NCI-H2081 treated with DMSO at 0.1 percent for 48 hours (cell line): ENCODE data around the gene RBM28.

Experiments used
- DNase-seq: peaks from one replicate; lab custom pipeline; 2025; lab: John Stamatoyannopoulos, UW

RBM28 gene

DNA sequence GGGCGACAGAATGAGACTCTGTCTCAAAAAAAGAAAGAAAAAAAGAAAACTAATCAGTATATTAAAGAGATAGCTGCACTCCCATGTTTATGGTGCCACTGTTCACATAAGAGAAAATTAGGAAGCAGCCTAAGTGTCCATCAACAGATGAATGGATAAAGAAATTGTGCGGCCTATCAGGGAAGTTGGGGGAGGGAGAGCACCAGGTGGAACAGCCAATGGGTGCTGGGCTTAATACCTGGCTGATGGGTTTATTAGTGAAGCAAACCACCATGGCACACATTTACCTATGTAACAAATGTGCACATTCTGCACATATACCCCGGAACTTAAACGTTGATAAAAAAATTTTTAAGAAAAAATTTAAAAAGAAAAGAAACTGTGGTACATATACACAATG is 26.8 kb upstream of the RBM28 start:
- DNase-seq: no peak

DNA sequence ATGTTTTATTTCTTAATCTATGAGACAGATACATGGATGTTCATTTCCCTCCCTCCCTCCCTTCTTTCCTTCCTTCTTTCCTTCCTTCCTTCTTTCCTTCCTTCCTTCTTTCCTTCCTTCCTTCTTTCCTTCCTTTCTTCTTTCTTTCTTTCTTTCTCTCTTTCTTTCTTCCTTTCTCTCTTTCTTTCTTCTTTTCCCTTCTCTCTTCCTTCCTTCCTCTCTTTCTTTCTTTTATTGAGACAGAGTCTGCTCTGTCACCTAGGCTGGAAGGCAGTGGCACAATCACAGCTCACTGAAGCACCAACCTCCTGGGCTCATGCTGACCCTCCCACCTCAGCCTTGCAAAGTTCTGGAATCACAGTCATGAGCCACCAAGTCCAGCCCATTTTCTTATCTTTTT is 23.3 kb upstream of the RBM28 start:
- DNase-seq: no peak

DNA sequence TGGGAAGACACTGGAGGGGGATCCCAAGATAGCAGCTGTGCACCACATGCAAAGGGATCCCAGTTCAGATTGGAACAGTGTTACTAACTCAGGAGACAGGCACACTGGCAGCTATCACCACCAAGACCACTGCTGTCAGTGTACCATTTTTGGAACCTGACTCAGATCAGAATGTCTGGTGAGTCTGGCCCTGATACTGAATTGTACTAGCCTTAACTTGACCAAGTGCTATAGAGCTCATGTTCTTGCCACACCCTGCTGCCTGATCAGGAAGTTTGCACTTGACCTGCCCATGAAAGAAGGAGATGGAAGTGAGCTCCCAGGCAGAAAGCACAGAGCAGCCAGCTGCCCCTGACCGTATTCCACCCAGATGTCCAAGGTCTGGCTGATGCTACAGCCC is 22.6 kb upstream of the RBM28 start:
- DNase-seq: no peak

DNA sequence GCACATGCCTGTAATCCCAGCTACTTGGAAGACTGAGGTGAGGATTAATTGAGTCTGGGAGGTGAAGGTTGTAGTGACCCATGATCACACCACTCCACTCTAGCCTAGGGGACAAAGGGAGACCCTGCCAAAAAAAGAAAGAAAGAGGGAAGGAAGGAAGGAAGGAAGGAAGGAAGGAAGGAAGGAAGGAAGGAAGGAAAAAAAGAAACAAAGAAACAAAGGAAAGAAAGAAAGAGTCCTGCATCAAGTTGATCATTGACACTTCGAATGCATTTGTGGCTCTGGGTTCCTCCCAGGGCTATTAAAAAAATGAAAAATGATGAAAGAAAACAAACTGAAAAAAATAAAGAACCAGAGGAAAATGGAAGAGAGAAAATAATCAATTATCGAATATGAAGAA is 21.7 kb upstream of the RBM28 start:
- no peak for DNase-seq

DNA sequence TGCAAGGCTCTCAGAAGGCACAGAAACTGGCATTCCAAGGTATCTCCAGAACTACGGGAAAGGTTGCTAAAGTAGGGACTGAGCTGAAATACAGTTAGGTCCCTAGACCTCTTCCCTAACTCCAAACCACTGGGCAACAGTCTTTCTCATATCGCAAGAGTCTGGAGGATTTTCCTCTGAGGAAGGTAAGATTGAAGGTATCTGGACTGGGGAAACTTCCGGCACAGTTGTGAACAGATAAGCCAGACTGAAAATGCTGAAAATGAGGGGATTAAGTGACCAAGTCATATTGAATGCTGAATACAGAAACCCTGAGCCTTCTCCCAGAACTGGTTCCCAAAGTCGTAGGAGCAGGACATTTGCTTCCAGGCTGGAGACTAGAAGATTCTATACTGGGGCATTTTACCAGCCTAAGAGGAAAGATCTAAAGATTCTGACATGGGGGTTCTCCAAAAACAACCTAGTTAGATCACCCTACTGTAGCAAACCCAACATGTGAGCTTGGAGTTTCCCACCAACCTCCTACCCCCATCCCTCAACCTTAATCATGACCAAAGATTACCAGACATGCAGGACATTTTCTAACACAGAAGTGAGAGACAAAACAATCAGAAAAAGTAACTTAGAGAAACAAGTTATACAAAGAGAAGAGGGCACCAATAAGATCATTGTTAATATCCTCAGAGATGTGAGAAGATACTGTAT is 20.6 kb upstream of the RBM28 start:
- DNase-seq: no peak

DNA sequence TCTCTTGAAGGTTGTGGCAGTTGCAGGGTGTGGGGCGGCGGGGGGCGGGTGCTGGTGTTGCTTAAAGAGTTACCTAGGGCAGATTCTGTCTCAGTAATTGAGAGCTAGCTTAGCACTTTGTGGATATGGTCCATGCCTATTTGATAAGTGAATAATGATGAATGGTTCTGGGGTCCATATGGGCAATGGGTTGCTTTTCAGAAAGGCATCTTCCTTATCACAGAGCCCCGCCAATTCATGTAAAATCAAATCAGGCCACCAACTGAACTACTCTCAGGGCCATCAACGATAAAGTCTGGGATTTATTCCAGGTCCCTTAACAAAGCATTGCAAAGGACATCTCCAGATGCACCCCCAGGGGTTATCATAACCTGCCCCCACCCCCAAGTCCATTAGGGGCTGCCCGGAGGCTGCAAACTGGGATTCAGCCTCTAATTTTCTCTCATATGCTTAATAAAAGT is 19.6 kb upstream of the RBM28 start:
- DNase-seq: no peak

DNA sequence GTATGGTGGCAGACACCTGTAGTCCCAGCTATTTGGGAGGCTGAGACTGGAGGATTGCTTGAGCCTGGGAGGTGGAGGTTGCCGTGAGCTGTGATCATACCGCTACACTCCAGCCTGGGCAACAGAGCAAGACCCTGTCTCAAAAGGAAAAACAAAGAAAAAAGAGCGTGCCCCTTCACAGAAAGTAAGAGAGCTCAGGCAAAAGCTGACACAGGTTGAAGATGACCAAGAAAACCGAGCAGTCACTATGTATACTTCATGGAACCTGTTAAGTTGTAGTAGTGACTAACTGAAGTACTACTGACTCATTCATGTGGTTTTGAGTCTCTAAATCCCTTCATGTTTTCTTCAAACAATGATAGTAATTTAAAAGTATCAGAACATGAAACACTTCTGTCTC is 19.0 kb upstream of the RBM28 start:
- no peak for DNase-seq

DNA sequence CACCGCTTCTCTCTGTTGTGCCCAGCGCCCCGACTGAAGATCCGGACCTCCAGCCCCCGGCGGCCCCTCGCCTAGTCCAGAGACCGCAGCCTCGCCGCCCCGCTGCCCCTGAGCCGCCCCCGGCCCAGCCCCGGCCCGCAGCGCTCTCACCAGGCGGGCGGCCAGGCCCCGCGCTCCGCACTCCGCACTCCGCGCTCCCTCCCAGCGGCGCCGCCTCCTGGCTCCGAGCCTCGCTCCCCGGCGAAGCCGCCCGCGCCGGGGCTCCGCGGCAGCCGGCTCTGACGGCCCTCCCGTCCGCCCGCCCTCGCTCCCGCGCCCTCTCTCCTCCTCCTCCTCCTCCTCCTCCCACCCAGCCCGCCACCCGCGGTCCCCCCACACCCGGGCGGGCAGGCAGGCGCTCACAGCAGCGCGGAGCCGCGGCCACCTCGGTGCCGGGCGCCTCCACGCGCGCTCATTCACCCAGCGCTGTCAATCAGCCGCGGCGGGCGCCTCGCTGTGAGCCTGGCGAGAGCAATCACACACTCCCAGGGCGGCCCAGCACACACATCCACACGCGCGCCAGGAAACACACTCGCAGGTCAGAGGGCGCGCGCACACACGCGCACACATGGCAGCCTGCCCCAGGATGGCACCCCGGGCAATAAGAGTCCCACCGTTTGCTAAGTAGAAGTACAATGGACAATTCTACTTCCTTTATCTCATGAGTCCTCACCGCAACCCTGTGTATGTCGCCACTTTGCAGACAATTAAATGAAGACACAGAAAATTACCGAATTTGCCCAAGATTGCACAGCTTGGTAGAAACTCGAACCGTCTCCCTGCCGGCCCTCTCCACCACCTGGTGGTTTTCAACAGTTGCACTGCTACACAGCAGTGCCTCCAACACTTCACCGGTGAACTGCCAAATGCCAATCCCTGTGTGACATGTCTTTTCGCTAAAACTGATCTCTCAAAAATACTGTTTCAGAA is 18.0 kb upstream of the RBM28 start, which contains the start of gene PRRT4:
TSS of gene PRRT4 (minus strand) at position 280 of the 969 bp plus-strand sequence.
- DNase-seq: no peak

DNA sequence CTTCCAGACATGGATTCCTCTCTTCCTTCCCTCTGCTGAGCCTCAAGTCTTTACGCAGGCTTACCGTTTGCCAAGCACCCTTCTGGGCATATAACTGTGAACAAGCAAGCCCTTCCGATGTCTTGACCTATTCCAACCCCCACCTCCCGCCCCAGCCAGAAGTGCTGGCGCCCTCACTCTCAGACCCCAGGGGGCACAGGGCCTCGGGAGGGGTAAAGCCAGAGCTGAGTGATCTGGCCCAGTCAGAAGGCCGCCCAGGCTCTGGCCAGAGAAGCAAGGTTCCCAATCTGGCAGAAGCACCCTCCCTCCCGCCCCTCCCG is 16.6 kb upstream of the RBM28 start:
- DNase-seq: no peak

DNA sequence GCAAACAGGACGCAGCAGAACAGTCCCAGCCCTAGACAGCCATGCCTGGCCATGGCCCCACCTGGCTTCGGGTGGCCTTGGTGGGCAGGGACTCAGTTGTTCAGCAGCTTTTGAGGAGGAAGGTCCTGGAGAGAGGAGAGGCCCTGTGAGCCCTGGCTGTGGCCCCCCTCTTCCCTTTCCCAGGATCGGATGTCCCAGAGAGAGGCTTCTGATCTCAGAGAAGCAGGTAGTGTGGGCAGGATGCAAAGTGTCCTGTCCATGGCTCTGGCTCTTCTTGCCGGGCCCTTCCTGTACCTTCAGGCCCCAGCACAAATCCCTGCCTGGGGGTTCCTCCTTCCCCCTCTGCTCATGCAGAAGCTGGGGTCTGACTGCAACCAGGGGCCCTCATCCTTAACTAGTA is 16.2 kb upstream of the RBM28 start:
- DNase-seq: no peak

DNA sequence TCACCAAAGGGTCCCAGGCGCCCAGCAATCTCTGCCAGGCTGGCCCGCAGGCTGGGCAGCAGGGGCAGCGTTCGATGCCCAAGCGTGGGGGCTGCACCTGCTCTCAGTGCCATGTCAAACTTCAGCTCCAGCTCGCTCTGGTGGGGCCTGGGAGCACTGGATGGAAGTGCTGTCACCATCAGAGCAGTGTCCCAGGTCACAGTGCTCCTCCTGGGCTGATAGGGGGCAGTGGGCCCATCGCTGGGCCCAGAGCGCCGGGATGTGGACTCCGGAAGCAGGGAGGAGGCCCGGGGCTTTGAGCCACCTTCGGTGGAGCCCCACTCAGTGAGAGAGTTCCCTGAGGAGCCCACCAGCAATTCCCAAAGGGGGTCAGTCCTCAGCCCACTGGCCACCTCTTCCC is 15.6 kb upstream of the RBM28 start:
- no peak for DNase-seq

DNA sequence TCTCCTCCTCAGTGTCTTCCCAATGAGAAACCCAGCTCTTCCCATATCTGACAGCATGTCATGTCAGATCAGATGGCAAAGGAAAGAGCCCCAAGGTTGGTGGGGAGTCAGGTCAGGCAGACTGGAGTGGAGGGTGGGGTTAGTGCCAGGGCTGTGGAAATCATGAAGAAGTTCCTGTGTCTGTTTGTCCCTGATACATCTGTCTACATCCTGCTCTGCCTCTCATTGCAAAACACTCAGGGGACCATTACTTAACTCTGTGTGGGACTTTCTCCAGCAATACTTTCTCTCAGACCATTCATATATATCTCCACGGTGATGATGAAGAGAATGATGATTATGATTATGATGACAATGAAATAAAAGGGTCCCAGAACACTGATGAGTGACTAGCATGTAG is 14.5 kb upstream of the RBM28 start:
- no peak for DNase-seq

DNA sequence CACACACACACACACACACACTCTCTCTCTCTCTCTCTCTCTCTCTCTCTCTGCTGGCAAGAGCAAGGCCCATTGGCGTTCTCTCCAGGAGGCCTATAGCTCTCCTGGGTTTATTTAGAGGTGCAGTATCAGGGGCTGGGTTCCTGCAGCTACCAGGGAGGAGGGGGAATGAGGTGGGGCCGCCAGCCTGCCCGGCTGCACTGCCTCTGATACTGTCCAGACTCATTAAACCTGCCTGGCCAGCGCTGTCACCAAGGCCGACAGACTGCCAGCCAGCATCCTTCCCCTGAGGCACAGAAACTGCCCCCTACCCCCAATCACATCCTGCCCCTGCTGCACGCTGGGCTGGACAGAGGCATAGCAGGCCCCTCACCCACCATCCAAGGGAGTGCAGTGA is 13.5 kb upstream of the RBM28 start:
- DNase-seq: no peak

DNA sequence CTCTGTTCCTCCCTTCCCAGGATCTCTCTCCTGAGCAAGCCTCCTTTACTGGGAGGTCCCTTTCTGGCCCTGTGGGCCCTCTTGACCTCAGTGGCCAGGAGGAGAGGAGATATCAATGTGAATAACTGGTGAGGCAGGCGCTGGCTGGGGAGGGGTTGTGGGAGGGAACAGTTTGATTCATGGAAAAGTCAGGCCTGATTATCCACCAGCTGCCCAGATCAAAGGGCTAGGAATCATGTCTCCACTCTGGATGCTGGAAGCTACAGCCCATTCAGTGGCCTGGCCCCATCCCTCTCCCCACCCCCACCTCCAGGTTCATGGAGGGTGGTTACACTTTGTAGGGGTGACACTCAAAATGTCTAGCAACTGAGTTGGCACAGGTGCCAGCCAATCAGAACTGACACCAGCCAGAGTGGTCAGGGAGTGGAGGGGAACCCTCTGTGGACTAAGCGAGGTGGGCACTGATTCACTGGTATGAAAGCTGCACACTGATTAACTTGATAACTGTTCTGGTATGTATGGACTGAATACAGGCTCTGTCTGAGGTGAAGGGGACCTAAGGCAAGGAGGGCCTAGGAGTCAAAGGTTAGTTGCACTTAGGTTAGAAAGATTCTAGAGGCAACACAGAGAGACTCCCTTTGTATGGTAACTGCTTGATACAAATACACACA is 13.0 kb upstream of the RBM28 start:
- DNase-seq: no peak

DNA sequence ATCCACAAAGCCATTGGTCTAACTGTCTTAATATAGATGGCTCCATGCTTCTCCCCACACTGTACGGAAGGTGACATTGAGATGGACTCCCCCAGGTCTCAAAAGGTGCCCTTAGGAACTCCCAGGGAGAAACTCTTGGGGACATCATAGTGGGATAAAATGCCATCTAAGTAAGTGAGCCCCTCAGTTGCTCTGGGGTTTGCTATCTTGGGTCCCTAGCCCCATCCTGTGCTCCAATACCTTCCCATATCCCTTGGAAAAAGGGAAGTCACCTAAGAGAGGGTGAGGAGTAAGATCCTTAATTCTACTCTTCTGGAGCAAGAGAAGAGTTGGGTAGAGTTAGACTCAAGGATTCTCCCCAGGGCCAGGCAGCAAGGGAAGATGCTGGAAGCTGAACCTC is 9.9 kb upstream of the RBM28 start:
- no peak for DNase-seq

DNA sequence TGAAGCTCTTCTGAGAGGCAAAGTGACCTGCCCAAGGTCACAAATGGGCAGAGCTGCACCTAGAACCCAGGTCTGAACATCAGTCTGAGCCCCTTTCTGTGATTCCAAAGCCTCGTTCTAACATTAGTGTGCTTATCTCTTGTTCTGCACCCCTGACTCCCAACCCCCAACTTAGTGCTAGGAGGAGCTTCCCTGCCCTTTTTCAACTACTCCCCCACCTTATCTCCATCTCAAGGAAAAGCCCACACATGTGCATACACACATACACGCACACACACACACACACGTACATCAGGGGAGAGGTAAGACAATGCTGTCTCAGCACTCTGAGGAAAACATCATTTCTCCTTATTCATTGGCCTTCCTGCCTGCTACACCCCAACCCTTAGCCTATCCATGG is 9.5 kb upstream of the RBM28 start:
- DNase-seq: no peak

DNA sequence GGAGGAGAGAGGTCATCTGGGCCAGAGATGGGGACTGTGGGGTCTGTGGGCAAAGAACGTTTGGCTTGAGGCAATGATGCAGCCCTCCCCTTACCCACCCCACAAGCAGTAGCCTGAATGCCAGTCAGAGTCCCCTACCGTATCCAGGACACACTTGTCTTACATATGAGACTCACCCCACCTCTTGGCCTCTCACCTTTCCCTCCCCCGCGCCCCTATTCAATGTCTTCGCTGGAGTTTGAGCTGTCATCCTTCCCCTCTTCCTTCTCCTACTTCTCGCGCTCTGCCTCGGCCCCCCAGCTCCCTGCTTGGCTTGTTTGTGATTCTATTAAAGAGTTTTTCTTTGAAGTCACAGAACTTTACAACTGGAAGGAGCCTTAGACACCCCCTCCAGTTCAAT is 8.9 kb upstream of the RBM28 start:
- no peak for DNase-seq

DNA sequence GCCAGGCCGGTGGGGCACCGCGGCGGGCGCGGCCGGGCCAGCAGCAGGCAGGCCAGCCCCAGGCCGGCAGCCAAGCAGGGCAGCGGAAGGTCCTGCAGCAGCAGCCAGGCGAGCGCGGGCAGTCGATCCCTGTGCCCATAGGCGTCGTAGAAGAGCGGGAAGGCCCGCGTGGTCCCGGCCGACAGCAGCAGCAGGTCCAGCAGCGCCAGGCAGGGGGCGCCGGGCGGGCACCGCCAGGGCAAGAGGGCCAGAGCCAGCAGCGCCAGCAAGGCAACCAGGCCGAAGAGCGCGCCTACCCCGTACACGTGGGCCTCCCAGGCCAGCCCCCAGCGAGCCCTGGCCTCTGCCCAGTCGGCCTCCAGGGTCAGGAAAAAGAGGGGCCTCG is 8.4 kb upstream of the RBM28 start:
- no peak for DNase-seq

DNA sequence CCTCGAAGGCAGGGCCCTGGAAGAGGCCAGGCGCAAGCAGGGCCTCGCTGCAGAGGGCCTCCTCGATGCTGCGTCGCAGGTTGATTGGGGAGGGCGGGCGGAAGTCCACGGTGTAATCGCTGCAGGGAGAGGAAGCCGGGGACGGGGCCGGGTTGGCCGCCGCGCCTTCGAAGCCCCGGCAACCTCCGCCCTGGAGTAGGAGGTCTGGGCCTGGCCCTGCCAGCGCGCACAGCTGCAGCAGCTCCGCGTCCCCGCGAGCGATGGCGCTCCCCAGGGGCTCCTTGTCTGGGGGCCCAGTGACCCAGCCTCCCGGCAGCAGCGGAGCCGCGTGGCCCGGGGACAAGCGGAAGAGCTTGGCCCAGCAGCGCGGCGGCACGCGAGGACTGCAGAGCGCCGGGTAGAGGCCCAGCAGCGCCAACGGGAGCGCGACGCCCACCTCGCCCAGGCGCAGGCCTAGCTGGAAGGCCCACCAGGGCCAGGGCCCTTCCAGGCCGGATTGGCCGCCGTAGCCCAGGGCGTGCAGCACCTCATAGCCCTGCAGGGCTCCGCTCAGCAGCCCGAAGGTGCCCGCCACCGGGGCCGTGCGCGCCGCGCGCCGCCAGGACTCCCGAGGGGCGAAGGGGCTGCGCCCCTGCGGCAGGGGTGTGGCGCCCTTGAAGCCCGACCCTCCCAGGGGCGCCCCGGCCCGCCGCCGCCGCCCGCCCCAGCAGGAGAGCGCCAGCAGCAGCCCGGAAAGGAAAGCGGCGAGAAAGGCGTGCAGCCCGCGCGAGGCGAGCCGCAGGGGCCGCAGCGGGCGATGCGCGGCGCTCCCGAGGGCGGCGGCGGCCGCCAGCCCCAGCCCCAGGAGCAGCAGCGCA is 7.8 kb upstream of the RBM28 start:
- DNase-seq: no peak

DNA sequence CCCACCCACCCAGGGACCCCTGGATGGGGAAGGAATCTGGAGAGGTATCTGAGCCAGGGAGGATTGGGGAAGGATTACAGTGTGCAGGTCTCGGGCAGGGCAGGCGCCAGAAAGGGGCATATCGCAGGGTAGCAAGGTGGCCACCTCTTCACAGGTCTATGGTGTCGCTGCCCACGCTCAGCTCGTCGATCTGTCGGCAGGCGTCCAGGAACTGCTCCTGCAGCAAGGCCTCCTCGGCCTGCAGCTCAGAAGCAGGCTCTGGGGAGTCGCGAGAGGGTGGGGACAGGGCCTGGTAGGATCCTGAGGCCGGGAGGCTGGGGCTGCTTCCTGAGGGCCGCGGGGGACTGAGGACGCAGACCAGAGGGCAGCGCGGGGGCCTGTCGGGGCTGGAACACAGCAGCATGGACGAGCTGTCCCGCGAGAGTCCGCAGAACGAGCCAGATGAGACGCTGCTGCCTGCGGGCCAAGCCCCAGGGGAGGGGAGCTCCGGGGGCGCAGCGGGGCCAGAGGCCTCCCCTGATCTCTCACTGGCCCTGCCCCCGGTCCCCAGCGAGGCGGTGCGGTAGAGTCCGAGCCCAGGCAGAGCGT is 7.1 kb upstream of the RBM28 start:
- no peak for DNase-seq

DNA sequence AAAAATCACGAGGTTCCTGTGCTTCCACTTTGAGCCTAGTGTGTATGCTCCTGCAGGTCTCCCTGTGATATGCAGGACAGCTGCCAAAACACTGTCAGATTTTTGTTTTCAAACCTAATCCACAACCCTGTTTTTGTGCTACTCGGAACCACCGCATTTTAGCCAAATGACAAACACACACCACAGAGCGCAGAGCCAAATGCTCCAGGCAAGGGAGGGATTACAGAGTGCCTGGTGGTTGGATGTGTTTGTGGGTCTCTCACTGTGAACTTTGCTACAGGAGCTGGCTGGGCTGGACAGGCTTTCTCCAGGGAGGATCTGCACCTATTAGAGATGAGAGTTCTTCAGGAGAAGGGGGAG is 5.7 kb upstream of the RBM28 start:
- no peak for DNase-seq

DNA sequence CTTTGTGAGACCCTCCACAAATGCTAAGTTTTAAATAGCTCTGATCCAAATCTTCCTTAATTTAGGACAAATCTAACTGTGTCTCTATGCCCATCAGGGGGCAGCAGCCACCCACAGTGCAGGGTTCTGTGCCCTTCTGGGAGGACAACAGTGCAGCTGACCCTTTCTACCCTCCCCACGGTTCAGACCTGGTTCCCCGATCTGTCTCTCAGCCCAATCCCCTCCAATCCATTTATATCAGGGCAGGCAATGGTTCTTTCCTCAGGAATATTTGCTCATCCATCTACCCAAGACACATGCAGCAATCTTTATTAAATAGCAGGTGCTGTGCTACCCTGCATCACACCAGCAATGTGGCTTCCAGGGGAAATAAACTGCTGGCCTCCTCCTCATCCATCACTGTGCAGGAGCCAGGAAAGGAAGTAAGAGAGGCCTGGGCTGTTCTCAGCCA is 4.0 kb upstream of the RBM28 start:
- DNase-seq: no peak
